Epithelial cell of prostate (primary cell): ENCODE results near the gene NCOA7.
"Not testable (repeated sequence)": the region's sequence is repeated elsewhere in the genome, so short reads cannot be mapped to it uniquely, and the experiment has no call there.

Experiments
- DNase-seq: peaks from one replicate; pipeline ENCODE4 v3.0.0-alpha.2; 2011; ENCODE audit warnings: low read depth, low spot score
- H3K27ac ChIP-seq: fragments of 450-650 bp; 2 replicates; pipeline ENCODE4 v1.5.1; 2017; ENCODE audit warnings: mild to moderate bottlenecking

Gene NCOA7

GRCh38 chr6:125956506-125957390, 166.0 kb downstream of the NCOA7 start, which contains the start of gene HINT3:
HINT3 (plus strand) TSS chr6:125956770; CDS start chr6:125956978, 208 bp downstream.
- H3K27ac ChIP-seq, result peak within 1 kb of the TSS; percentile 73
- DNase-seq, result peak; percentile 80

GRCh38 chr6:125957391-125957693, 166.6 kb downstream of the NCOA7 start:
- peak overlapping the region; percentile 73 for H3K27ac ChIP-seq
- DNase-seq, result no peak

GRCh38 chr6:125957845-125958244, 167.1 kb downstream of the NCOA7 start:
- DNase-seq, result no peak
- peak overlapping the region; percentile 73 for H3K27ac ChIP-seq

- no peak for DNase-seq
Observed at GRCh38 chr6:125959041-125959440, 168.3 kb downstream of the NCOA7 start.

GRCh38 chr6:125961117-125961516, 170.4 kb downstream of the NCOA7 start:
- no peak overlapping the region for H3K27ac ChIP-seq
- DNase-seq, result no peak

More at GRCh38 chr6:125959041-125959440, 168.3 kb downstream of the NCOA7 start:
- H3K27ac ChIP-seq, result no peak overlapping the region

- DNase-seq, result no peak
- H3K27ac ChIP-seq, result no peak overlapping the region
Observed at GRCh38 chr6:125962900-125963497, 172.2 kb downstream of the NCOA7 start.

GRCh38 chr6:125963817-125964216, 173.1 kb downstream of the NCOA7 start:
- no peak for DNase-seq
- H3K27ac ChIP-seq, result no peak overlapping the region

GRCh38 chr6:125966569-125966968, 175.8 kb downstream of the NCOA7 start:
- DNase-seq, result no peak
- H3K27ac ChIP-seq, result no peak overlapping the region

- no peak overlapping the region for H3K27ac ChIP-seq
- DNase-seq, result no peak
Observed at GRCh38 chr6:125968493-125968892, 177.7 kb downstream of the NCOA7 start.

- no peak for DNase-seq
- no peak overlapping the region for H3K27ac ChIP-seq
Observed at GRCh38 chr6:125970760-125971159, 180.0 kb downstream of the NCOA7 start.

- H3K27ac ChIP-seq, DNase-seq: not testable (repeated sequence)
Observed at GRCh38 chr6:125972478-125972877, 181.7 kb downstream of the NCOA7 start.

GRCh38 chr6:125974214-125974866, 183.6 kb downstream of the NCOA7 start:
- peak overlapping the region; percentile 37 for H3K27ac ChIP-seq
- DNase-seq, result no peak

- no peak overlapping the region for H3K27ac ChIP-seq
- no peak for DNase-seq
Observed at GRCh38 chr6:125979101-125979500, 188.3 kb downstream of the NCOA7 start.
